Keratinocyte (primary cell): ENCODE results near the gene CNTNAP5. TPM values are rescaled to one million over a fixed set of nuclear protein-coding genes. Genes with fewer than 3 reads are reported as not detected.

Experiments
- DNase-seq: peaks from one replicate; pipeline ENCODE4 v3.0.0-alpha.2; 2011; ENCODE audit warnings: low read depth, missing footprints, low spot score
- FAIRE-seq: peaks from 2 replicates; lab custom pipeline; 2011; peaks lifted over from hg19 to GRCh38; lab: Jason Lieb, UNC
- H2AFZ ChIP-seq: 2 replicates; pipeline ENCODE4 v1.6.0; 2012; ENCODE audit warnings: low read length, control low read depth, inconsistent platforms; ENCODE audit not compliant: control insufficient read depth
- H3K27ac ChIP-seq: 2 replicates; pipeline ENCODE4 v1.5.1; 2011; ENCODE audit warnings: low read length; ENCODE audit not compliant: control insufficient read depth, insufficient read depth
- H3K27me3 ChIP-seq: 3 replicates; pipeline ENCODE4 v1.6.0; 2011; ENCODE audit warnings: low read length; ENCODE audit not compliant: control insufficient read depth, insufficient read depth; ENCODE audit errors: extremely low read depth
- H3K36me3 ChIP-seq, 2 experiments: 2 replicates in 1 of 2; 3 replicates in 1 of 2; pipeline ENCODE4 v1.5.1; 2011; ENCODE audit warnings: low read length in 2 of 2, mild to moderate bottlenecking in 1 of 2; ENCODE audit not compliant: control insufficient read depth in 2 of 2, insufficient read depth in 2 of 2; ENCODE audit errors: extremely low read depth in 1 of 2
- H3K4me1 ChIP-seq: 3 replicates; pipeline ENCODE4 v1.5.1; 2011; ENCODE audit warnings: low read length; ENCODE audit not compliant: control insufficient read depth, insufficient read depth; ENCODE audit errors: extremely low read depth
- H3K4me2 ChIP-seq: 3 replicates; pipeline ENCODE4 v1.6.0; 2011; ENCODE audit warnings: low read depth, low read length; ENCODE audit not compliant: control insufficient read depth, insufficient read depth; ENCODE audit errors: extremely low read depth
- H3K4me3 ChIP-seq, 3 experiments: fragments of 200-600 bp in 1 of 3; sonication (generic) in 1 of 3; 2 replicates in 2 of 3; 3 replicates in 1 of 3; pipeline ENCODE4 v1.5.1; 2011 to 2016; ENCODE audit warnings: low read length in 3 of 3, mild to moderate bottlenecking in 3 of 3, control low read depth in 2 of 3, inconsistent platforms in 1 of 3, low read depth in 1 of 3, mixed read lengths in 1 of 3, mixed run types in 1 of 3, moderate library complexity in 1 of 3; ENCODE audit not compliant: control insufficient read depth in 2 of 3, insufficient read depth in 2 of 3; ENCODE audit errors: extremely low read depth in 1 of 3
- H3K79me2 ChIP-seq: 2 replicates; pipeline ENCODE4 v1.6.0; 2012; ENCODE audit warnings: low read length; ENCODE audit not compliant: control insufficient read depth, insufficient read depth
- H3K9ac ChIP-seq: 3 replicates; pipeline ENCODE4 v1.6.0; 2011; ENCODE audit warnings: low read length; ENCODE audit not compliant: control insufficient read depth, insufficient read depth; ENCODE audit errors: extremely low read depth
- H3K9me1 ChIP-seq: 3 replicates; pipeline ENCODE4 v1.6.0; 2011; ENCODE audit warnings: low read length; ENCODE audit not compliant: control insufficient read depth, insufficient read depth; ENCODE audit errors: extremely low read depth
- H3K9me3 ChIP-seq: 2 replicates; pipeline ENCODE4 v1.5.1; 2012; ENCODE audit warnings: low read depth, low read length; ENCODE audit not compliant: control insufficient read depth
- H4K20me1 ChIP-seq: 3 replicates; pipeline ENCODE4 v1.6.0; 2011; ENCODE audit warnings: low read length; ENCODE audit not compliant: control insufficient read depth, insufficient read depth; ENCODE audit errors: extremely low read depth
- EZH2 ChIP-seq: IDR thresholded peaks from one replicate; pipeline ENCODE4 v1.6.1; 2012; ENCODE audit warnings: inconsistent platforms, mild to moderate bottlenecking, low read length, moderate library complexity
- dilution Hi-C: fragments of 300-500 bp; cut with MboI; formaldehyde crosslinking; loops from one replicate; pipeline ENCODE4 v1.7.0; 2020; ENCODE audit warnings: low sequenced_read_pairs; ENCODE audit not compliant: extremely low pct_ligation_motif_present
- polyA plus RNA-seq, 5 experiments: library from polyadenylated mRNA; depleted of rRNA in 3 of 5; stranded (reverse) in 3 of 5; stranded (forward) in 1 of 5; unstranded in 1 of 5; fragments of >200 nt; gene quantifications; 1 replicate in 1 of 5; 2 replicates in 3 of 5; 3 replicates in 1 of 5; pipeline versions ENCODE4 v1.2.1 to v1.2.3, GENCODE V29; 2011 to 2012; ENCODE audit warnings: missing spikeins in 2 of 5, low read depth in 1 of 5, low replicate concordance in 1 of 5
- TF ChIP-seq, protein P1 (sequence below), 3 experiments: IDR thresholded peaks in 1 of 3; conservative IDR thresholded peaks in 1 of 3; optimal IDR thresholded peaks in 1 of 3; 2 replicates in 2 of 3; 3 replicates in 1 of 3; pipeline versions ENCODE3 to v1.5.1; 2011; ENCODE audit warnings: low read length in 3 of 3, mild to moderate bottlenecking in 3 of 3, moderate library complexity in 2 of 3, control low read depth in 1 of 3, inconsistent platforms in 1 of 3; ENCODE audit not compliant: insufficient read depth in 2 of 3; ENCODE audit errors: extremely low read depth in 1 of 3

The CNTNAP5 gene
- polyA plus RNA-seq, 1 donor (not counting 4 experiments of a cell fraction or from before 2014, with no cell fraction given) = not detected

GRCh38 chr2:124478761-124479160 lies 453.7 kb downstream of the CNTNAP5 start:
- H3K9me1 ChIP-seq = no peaks in the 10 kb centered on the region
- DNase-seq = no peak
- no peak overlapping the region for H3K9ac ChIP-seq
- H3K36me3 ChIP-seq = no peaks in the 10 kb centered on the region
- no peaks in the 10 kb centered on the region for H3K79me2 ChIP-seq
- dilution Hi-C loops = no loop called here
- H3K27me3 ChIP-seq = no peaks in the 10 kb centered on the region
- no peak overlapping the region for H3K4me2 ChIP-seq
- H4K20me1 ChIP-seq = no peaks in the 10 kb centered on the region
- H3K4me1 ChIP-seq = no peaks in the 10 kb centered on the region
- no peak overlapping the region for H3K4me3 ChIP-seq
- TF ChIP-seq EZH2 = no peak
- TF ChIP-seq, protein P1, sequence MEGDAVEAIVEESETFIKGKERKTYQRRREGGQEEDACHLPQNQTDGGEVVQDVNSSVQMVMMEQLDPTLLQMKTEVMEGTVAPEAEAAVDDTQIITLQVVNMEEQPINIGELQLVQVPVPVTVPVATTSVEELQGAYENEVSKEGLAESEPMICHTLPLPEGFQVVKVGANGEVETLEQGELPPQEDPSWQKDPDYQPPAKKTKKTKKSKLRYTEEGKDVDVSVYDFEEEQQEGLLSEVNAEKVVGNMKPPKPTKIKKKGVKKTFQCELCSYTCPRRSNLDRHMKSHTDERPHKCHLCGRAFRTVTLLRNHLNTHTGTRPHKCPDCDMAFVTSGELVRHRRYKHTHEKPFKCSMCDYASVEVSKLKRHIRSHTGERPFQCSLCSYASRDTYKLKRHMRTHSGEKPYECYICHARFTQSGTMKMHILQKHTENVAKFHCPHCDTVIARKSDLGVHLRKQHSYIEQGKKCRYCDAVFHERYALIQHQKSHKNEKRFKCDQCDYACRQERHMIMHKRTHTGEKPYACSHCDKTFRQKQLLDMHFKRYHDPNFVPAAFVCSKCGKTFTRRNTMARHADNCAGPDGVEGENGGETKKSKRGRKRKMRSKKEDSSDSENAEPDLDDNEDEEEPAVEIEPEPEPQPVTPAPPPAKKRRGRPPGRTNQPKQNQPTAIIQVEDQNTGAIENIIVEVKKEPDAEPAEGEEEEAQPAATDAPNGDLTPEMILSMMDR (optimal IDR thresholded peaks at IDR 0.05 in 1 of 3, IDR thresholded peaks at IDR 0.05 in 1 of 3, conservative IDR thresholded peaks at IDR 0.05 in 1 of 3; ENCODE audit: extremely low read depth in 1 of 3, insufficient read depth in 2 of 3, low read length in 3 of 3) = no peak
- H2AFZ ChIP-seq = no peak overlapping the region
- no peaks in the 10 kb centered on the region for H3K9me3 ChIP-seq
- no peak for FAIRE-seq
- no peak overlapping the region for H3K27ac ChIP-seq

DNA sequence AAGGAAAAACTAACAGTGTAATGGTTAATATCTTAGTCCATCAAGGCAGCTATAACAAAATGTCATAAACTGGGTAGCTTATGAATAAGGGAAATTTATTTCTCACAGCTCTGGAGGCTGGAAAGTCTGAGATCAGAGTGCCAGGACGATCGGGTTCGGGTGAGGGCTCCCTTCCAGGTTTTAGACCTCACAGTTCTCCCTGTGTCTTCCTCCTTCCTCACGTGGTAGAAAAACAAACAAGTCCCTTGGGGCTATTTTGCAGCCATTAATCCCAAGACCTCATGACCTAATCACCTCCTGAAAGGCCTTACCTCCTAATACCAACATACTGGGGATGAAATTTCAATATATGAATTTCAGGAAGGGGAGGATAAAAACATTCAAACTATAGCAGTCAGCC lies 455.9 kb downstream of the CNTNAP5 start:
- Histone ChIP-seq H3K27ac (no peak overlapping the region), H4K20me1 (no peaks in the 10 kb centered on the region), H3K9me3 (no peaks in the 10 kb centered on the region), H3K27me3 (no peaks in the 10 kb centered on the region), H3K4me1 (no peaks in the 10 kb centered on the region), H3K9me1 (no peaks in the 10 kb centered on the region), H2AFZ (no peak overlapping the region), H3K36me3 (no peaks in the 10 kb centered on the region), H3K79me2 (no peaks in the 10 kb centered on the region), H3K9ac (no peak overlapping the region), H3K4me2 (no peak overlapping the region), H3K4me3 (no peak overlapping the region)
- FAIRE-seq = no peak
- TF ChIP-seq EZH2 = no peak
- TF ChIP-seq, protein P1 (optimal IDR thresholded peaks at IDR 0.05 in 1 of 3, IDR thresholded peaks at IDR 0.05 in 1 of 3, conservative IDR thresholded peaks at IDR 0.05 in 1 of 3; ENCODE audit: extremely low read depth in 1 of 3, insufficient read depth in 2 of 3, low read length in 3 of 3) = no peak
- dilution Hi-C loops = no loop called here
- DNase-seq = no peak
